ENCODE results near the gene CYP27C1.
"Not testable (repeated sequence)": the region's sequence is repeated elsewhere in the genome, so short reads cannot be mapped to it uniquely, and the experiment has no call there.

CYP27C1 gene

GRCh38 chr2:127220768-127221527 is 849 bp upstream of the CYP27C1 start:
- no peak for DNase-seq

DNA sequence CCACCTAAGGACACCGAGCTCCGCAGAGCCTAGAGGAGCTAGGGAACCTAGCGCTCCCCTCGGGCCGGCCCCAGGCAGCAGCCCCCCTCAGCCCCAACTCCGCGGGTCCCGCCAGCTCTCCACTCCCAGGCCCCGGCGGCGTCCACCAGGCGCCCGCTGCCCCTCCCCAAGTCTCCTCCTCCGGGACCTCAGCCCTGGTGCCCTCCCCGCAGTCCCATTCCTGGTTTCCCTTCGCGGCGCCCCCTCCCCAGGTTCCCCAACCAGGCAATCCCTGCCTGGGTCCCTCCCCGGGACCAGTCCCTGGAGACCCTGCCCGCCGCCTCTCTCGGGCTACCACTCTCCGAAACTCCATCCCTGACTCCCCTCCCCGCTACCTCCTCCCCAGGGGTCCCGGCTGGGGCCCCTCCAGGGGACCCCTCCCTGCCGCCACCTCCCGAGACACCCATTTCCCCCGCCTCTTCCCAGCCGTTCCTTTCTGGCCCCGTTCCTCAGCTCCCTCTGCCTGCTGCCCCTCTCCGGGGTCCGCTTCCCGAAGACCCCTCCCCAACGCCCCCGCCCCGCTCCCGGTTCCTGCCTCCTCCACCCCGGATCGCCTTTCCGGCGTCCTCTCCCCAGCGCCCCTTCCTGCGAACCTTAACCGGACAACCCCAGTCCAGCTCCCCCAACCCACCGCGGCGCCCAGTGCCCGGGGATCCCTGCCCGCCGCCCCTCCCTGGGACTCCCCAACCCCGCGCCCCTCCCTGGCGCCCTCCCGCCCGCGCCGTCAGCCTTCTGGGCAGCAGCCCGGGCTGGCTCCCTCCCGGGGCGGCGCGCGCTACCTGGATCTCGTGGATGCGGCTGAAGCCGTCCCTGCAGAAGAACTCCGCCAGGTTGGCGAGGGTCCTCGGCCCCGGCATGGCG is 678 bp downstream of the CYP27C1 start:
- no peak for DNase-seq

- no peak for DNase-seq
Observed at GRCh38 chr2:127218812-127219170, 1.3 kb downstream of the CYP27C1 start.

- DNase-seq = no peak
Observed at GRCh38 chr2:127217470-127218325, 2.4 kb downstream of the CYP27C1 start.

DNA sequence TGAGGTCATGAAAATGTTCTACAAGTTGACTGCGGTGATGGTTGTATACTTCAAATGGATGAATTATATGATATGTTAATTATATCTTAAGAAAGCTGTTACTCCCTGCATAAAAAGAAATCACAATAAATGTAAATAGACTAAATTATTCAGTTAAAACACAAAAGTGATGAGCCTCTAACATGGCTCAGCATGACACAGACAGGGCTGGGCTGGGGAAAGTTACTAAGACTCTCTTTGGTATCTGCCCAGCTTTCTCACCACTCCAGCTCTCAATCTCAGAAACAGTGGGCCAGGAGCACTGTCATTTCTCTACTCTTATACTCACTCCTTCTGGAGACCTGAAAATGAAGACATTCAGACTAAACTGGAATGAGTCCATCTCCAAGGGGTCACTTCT is 3.5 kb downstream of the CYP27C1 start:
- no peak for DNase-seq

- no peak for DNase-seq
Observed at GRCh38 chr2:127216095-127216494, 4.0 kb downstream of the CYP27C1 start.

GRCh38 chr2:127214201-127214600 is 5.9 kb downstream of the CYP27C1 start:
- not testable (repeated sequence) for DNase-seq

- DNase-seq = no peak
Observed at GRCh38 chr2:127208313-127208712, 11.8 kb downstream of the CYP27C1 start.

GRCh38 chr2:127205218-127206125 is 14.6 kb downstream of the CYP27C1 start:
- DNase-seq = no peak

- DNase-seq = no peak
Observed at GRCh38 chr2:127201452-127201851, 18.6 kb downstream of the CYP27C1 start.

- no peak for DNase-seq
Observed at GRCh38 chr2:127200962-127201361, 19.1 kb downstream of the CYP27C1 start.

DNA sequence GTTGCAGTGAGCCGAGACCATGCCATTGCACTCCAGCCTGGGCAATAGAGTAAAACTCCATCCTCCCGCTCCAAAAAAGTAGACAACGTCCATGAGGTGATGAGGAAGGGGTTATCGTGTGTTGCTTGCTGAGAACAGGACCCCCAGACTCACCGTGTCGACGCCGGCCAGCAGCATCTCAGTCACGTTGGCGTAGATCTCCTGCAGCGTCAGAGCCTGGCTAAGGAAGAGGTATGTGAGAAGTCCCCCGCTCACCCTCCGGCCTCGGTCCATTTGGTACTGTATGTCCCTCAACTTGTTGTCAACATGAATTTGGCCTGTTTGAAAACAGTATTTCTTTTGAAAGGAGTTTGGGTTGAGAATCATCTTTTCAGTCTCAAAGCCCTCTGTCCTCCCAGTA is 20.9 kb downstream of the CYP27C1 start:
- DNase-seq = no peak

DNA sequence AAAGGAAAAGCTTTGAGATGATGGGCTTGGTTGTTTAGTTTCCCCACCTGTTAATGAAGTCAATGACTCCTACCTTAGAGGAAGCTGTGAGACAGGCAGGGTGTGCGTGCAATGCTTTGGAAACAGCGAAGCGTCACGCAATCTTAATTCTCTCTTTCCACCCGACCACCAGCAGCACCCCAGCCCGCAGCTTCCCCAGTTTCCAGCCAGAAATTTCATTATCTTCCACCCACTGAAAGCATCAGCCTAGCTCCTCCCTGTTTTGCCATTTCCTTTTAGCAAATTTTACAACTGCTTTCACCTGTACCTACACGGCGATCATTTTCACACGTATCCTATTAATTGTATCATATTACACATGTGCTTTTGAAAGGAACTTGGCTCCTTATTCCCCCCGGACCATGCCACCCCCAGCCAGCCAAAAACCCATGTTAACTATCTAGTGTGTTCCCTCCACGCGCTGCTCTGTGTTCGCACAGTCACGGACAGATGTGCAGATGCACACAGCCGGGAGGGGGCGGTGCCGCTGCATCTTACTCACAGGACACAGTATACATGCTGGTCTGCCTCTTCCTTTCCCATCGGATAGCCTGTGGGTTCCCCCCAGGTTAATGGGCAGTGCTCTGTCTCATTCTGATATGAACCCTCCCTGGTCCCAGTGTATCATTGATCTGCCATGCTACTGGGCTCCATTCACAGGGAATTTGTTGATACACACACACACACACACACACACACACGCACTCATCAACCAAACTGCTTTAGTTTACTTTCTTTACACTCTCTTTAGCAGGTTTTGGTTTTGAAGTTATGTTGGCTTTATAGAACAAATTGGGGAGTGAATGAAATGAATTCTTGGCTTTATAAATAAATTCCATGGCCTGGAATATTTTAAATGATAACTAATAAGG is 22.4 kb downstream of the CYP27C1 start:
- DNase-seq = peak in 5 of 6 experiments; percentile 4 to 16 (median 15)

DNA sequence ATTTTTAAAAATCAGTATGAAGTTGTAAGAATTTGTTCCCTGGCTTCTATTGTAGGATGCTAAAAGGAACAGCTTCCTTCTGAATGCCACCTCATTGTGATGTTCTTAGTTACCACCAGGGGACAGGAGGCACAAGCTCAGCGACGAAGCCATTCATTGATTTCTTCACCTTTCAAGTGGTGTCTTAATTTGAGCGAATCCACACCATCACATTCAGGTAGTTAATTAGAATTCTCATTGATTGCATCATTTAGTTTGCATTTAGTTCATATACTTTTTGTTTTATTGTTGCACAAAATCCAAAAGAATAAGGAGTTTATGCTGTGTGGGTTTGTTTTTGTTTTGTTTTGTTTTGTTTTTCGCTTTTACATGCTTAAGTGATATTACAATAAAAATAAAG is 23.1 kb downstream of the CYP27C1 start:
- no peak for DNase-seq

DNA sequence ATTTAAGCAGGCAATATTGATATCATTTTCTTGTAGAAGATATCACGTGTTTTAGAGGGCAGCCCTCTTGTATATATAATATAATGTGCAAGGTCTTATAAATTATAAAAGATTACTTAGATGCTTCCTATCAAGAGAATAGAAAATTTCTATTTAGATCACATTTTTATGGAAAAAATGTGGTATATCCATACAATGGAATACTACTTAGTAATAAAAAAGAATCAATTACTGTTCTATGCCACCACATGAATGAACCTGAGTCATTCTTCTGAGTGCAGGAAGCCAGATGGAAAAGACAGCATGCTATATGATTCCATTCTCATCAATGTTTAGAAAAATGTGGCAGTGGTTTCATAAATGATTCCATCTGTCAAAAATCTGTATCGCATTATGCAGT is 23.6 kb downstream of the CYP27C1 start:
- no peak for DNase-seq

- DNase-seq = no peak
Observed at GRCh38 chr2:127195140-127196074, 24.7 kb downstream of the CYP27C1 start.

- no peak for DNase-seq
Observed at GRCh38 chr2:127194447-127194846, 25.7 kb downstream of the CYP27C1 start.

GRCh38 chr2:127193967-127194280 is 26.2 kb downstream of the CYP27C1 start:
- DNase-seq = no peak

GRCh38 chr2:127193164-127193966 is 26.7 kb downstream of the CYP27C1 start:
- no peak for DNase-seq

Data from stimulated activated naive CD4-positive, alpha-beta T cell (primary cell).